Heart right ventricle (tissue), 16 donors: ENCODE results near the gene TAC4. TPM values are rescaled to one million over a fixed set of nuclear protein-coding genes. Genes with fewer than 3 reads are reported as not detected.

ENCODE experiments used
- ATAC-seq, 8 donors: fragments of 200-7000 bp; cut with Tn5 transposase; one replicate each; pipeline ENCODE4 v1.9.1; 2020; ENCODE audit warnings: mild to moderate bottlenecking in 8 of 8, moderate library complexity in 8 of 8, moderate number of reproducible peaks in 1 of 8
- DNase-seq, 2 donors: peaks; one replicate each; pipeline ENCODE4 v3.0.0-alpha.2; 2020
- H3K27ac ChIP-seq, 10 donors: fragments of 200-600 bp; sonication (generic) in 2 of 10; one replicate each; pipeline versions ENCODE4 v1.5.0 to v1.8.0; 2020 to 2022; ENCODE audit warnings: mild to moderate bottlenecking in 3 of 10
- H3K27me3 ChIP-seq, 7 donors: fragments of 200-600 bp; one replicate each; pipeline ENCODE4 v1.8.0; 2021 to 2022; ENCODE audit warnings: mild to moderate bottlenecking in 2 of 7
- H3K36me3 ChIP-seq, 9 donors: fragments of 200-600 bp; sonication (generic) in 1 of 9; one replicate each; pipeline versions ENCODE4 v1.5.0 to v1.8.0; 2020 to 2022; ENCODE audit warnings: mild to moderate bottlenecking in 2 of 9
- H3K4me1 ChIP-seq, 9 donors: fragments of 200-600 bp; sonication (generic) in 1 of 9; one replicate each; pipeline versions ENCODE4 v1.5.0 to v1.8.0; 2020 to 2022; ENCODE audit warnings: mild to moderate bottlenecking in 4 of 9
- H3K4me3 ChIP-seq, 10 donors: fragments of 200-600 bp; sonication (generic) in 2 of 10; one replicate each; pipeline versions ENCODE4 v1.5.0 to v1.8.0; 2020 to 2022; ENCODE audit warnings: mild to moderate bottlenecking in 7 of 10, moderate library complexity in 2 of 10
- H3K9me3 ChIP-seq, 11 donors: fragments of 200-600 bp in 10 of 11; sonication (generic) in 2 of 11; one replicate each; pipeline versions ENCODE4 v1.5.0 to v1.8.0; 2013 to 2022; ENCODE audit warnings: mild to moderate bottlenecking in 2 of 11, control low read depth in 1 of 11, moderate library complexity in 1 of 11
- WGBS, 2 donors: extraction: QIAGEN DNeasy Blood & Tissue Kit; methylation state at CpG; one replicate each; pipeline ENCODE4 v1.1.7; 2013; ENCODE audit warnings: inconsistent platforms in 1 of 2; 5-methylcytosine and 5-hydroxymethylcytosine counted together
- intact Hi-C, 10 donors: fragments of 100-400 bp; cut with DNase I; formaldehyde crosslinking; loops; one replicate each; pipeline versions ENCODE4 v1.11.1 to v1.14.2; 2022
- polyA plus RNA-seq, 2 donors: library from polyadenylated mRNA; stranded (reverse); fragments of 200-250 nt; gene quantifications; one replicate each; pipeline ENCODE4 v1.2.3, GENCODE V29; 2013
- total RNA-seq, 10 donors: library from RNA; stranded (reverse); fragmentation: NEBNext Ultra II Directional in 3 of 10; extraction: Animal tissue kit (Norgen Biotek cat#: 25700) in 3 of 10; gene quantifications; one replicate each; pipeline versions ENCODE4 v1.2.1 to v1.2.4, GENCODE V29; 2021 to 2023
- TF ChIP-seq, protein P1 (sequence below), 9 donors: fragments of 200-600 bp; sonication (generic) in 2 of 9; IDR thresholded peaks; one replicate each; pipeline versions ENCODE4 v1.5.0 to v1.8.0; 2021 to 2022; ENCODE audit warnings: antibody characterized with exemption in 9 of 9, mild to moderate bottlenecking in 5 of 9, moderate library complexity in 1 of 9
- donor health status: Arrhythmogenic right ventricular cardiomyopathy.
- donor health status: ischemic (EF 13 %, LVEDD 7.1; RV severe dilation, severe dysfunction).
- donor health status: healthy with polysubstance abuse.
- donor health status: DM: no; HTN: yes; CAD: no.
- donor health status: DM: no; HTN: no; CAD: no.
- donor health status: ischemic (EF 25% LVEDD 6.9; RV normal size, moderate dysfunction).
- donor health status: ischemic (EF 25% LVEDD 5.7; RV mildly dilated, moderate dysfunction).
- donor health status: healthy.
- donor health status: DM: yes; HTN: yes; CAD: no.
- donor health status: Ischemic cardiomyopathy.
- donor health status: ischemic (EF 35%, LVEDD 5.7; RV mildly dilated, moderate dysfunction).
- donor health status: nonischemic (EF 11% LVEDD 7.7; RV severe dilation, severe dysfunction).
- donor health status: DM: yes; HTN: yes; CAD: no.
- donor health status: PGD.
- donor health status: ischemic (EF 29% LVEDD 5.4; RV normal size, mild dysfunction).
- donor health status: nonischemic (EF 23%, LVEDD 6.1; RV moderate dilation, normal function).

The TAC4 gene
- total and polyA plus RNA-seq, 12 donors, result 0.78 to 2.7 (median 0.94) TPM; not detected in 9

DNA sequence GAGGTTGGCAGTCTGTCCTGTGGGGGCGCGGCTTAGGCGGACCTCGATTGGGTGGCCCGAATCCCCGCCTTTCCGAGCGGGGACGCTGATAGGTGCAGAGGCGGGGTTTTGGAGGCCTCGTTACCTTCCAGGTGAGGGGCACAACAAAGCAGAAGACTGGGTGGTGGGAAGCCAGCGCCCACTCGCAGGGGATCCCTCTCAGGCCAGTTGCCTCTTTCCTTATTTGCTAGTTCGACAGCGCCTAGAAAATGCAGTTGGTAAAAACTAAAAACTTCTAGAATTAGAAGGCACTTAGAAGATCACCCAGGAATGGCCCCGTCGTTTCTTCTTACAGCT lies 58.7 kb downstream of the TAC4 start:
- Histone ChIP-seq H3K9me3 (no peaks in the 10 kb centered on the region), H3K27me3 (no peaks in the 10 kb centered on the region), H3K4me3 (peak overlapping the region in 9 of 10 donors; percentile 26 to 100 (median 93)), H3K27ac (peak overlapping the region in 2 of 10 donors; percentile 99 to 100), H3K4me1 (peaks cover 5 to 67% (median 52%) of the 10 kb centered on the region in 9 donors), H3K36me3 (peaks cover 0 to 47% (median 22%) of the 10 kb centered on the region in 9 donors)
- TF ChIP-seq, protein P1, sequence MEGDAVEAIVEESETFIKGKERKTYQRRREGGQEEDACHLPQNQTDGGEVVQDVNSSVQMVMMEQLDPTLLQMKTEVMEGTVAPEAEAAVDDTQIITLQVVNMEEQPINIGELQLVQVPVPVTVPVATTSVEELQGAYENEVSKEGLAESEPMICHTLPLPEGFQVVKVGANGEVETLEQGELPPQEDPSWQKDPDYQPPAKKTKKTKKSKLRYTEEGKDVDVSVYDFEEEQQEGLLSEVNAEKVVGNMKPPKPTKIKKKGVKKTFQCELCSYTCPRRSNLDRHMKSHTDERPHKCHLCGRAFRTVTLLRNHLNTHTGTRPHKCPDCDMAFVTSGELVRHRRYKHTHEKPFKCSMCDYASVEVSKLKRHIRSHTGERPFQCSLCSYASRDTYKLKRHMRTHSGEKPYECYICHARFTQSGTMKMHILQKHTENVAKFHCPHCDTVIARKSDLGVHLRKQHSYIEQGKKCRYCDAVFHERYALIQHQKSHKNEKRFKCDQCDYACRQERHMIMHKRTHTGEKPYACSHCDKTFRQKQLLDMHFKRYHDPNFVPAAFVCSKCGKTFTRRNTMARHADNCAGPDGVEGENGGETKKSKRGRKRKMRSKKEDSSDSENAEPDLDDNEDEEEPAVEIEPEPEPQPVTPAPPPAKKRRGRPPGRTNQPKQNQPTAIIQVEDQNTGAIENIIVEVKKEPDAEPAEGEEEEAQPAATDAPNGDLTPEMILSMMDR (IDR thresholded peaks at IDR 0.05), result no peak
- ATAC-seq (no peak), DNase-seq (no peak)
- 4% methylated on average over 17 of the region's 17 CpGs for WGBS, 2 donors
- intact Hi-C loops, result loop anchor here in 7 of 10 donors (2.0 to 10.0 kb wide), 8 partner anchors 56 to 224 kb away; partner anchors contain the start of genes TAC4 (in 3 of the 7) and SLC35B1 (in 1 of the 7)

DNA sequence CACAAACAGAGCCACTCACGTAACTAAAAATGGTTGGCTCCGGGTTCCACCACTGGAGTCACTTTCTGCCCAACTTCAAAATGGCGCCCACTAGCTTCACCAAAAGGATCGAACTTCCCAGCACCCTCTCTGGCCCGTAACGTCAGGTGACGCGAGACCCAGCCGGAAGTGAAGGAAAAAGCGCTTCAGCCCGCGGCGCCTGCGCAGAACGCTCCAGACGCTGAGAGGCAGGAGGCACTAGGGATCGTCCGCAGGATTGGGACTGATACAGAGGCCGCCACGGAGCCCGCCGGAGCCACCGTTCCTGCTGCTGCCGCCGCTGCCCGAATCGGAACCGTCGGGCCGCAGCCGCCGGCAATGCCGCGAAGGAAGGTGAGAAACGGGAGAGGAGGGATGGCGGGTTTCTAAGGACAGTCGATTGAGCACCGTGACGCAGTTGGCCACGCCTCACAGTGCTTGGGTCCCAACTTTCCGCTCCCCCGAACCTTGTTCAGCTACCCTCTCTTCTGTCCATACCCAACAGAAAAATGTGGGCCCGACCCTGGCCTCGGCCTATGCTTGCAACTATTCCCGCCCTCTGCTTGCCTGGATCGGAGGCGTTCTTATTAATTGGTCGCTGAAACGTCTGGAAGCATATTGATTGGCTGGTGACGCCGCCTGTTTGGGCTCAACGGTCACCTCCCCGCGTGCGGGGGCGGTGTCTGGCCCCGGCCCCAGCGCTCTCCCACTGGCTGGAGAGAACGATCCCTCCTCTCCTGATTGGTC lies 59.2 kb downstream of the TAC4 start, which contains the start of gene KAT7:
KAT7 (plus strand) TSS at position 204 of the 765 bp plus-strand sequence; CDS start at position 358, 154 bp downstream.
- H3K9me3 ChIP-seq, result no peaks in the 10 kb centered on the region
- intact Hi-C loops, result loop anchor here in 7 of 10 donors (2.0 to 10.0 kb wide), 8 partner anchors 56 to 224 kb away; partner anchors contain the start of genes TAC4 (in 3 of the 7) and SLC35B1 (in 1 of the 7)
- peak within 1 kb of the TSS; percentile 88 to 100 (median 98) for H3K27ac ChIP-seq
- ATAC-seq, result peak; percentile 95 to 97 (median 96)
- WGBS, 2 donors, result 0% methylated on average over 59 of the region's 59 CpGs
- DNase-seq, result peak; percentile 99
- no peaks in the 10 kb centered on the region for H3K27me3 ChIP-seq
- TF ChIP-seq, protein P1 (IDR thresholded peaks at IDR 0.05), result peak in 1 of 9 donors; percentile 41
- H3K4me1 ChIP-seq, result peaks cover 6 to 67% (median 57%) of the 10 kb centered on the region in 9 donors
- peak within 1 kb of the TSS; percentile 77 to 100 (median 94) for H3K4me3 ChIP-seq
- peaks cover 0 to 41% (median 19%) of the 10 kb centered on the region in 9 donors for H3K36me3 ChIP-seq

Other genes with a start within 250 kb of the TAC4 start
- 10 to 100 TPM; 39.8 to 79.9 (median 67.7) TPM for gene SPOP, start 170.0 kb downstream of the TAC4 start, total RNA-seq
- 10 to 100 TPM; 42.4 to 44.5 TPM for gene SPOP, start 170.0 kb downstream of the TAC4 start, polyA plus RNA-seq
- gene SLC35B1, start 140.1 kb downstream of the TAC4 start, total RNA-seq, result 10 to 100 TPM; 60.5 to 92.4 (median 69.1) TPM
- gene SLC35B1, start 140.1 kb downstream of the TAC4 start, polyA plus RNA-seq, result 100 to 1,000 TPM in 1 of 2 donors, 10 to 100 TPM in 1; 68.8 to 146 TPM
- gene FAM117A, start 83.9 kb downstream of the TAC4 start, total RNA-seq, result 10 to 100 TPM in 6 of 10 donors, 1 to 10 TPM in 4; 4.0 to 14.0 (median 10.5) TPM
- 1 to 10 TPM; 6.1 to 7.6 TPM for gene FAM117A, start 83.9 kb downstream of the TAC4 start, polyA plus RNA-seq
- 10 to 100 TPM; 48.9 to 81.3 (median 66.3) TPM for gene KAT7, start 59.4 kb downstream of the TAC4 start, total RNA-seq
- 10 to 100 TPM in 1 of 2 donors, 1 to 10 TPM in 1; 5.9 to 16.7 TPM for gene KAT7, start 59.4 kb downstream of the TAC4 start, polyA plus RNA-seq
- under 1 TPM in 1 of 10 donors, not detected in 9; 0.26 TPM for gene DLX4, start 121.1 kb upstream of the TAC4 start, total RNA-seq
- under 1 TPM in 1 of 2 donors, not detected in 1; 0.03 TPM for gene DLX4, start 121.1 kb upstream of the TAC4 start, polyA plus RNA-seq
- under 1 TPM in 2 of 10 donors, not detected in 8; 0.11 to 0.23 TPM for gene DLX3, start 147.2 kb upstream of the TAC4 start, total RNA-seq
- gene DLX3, start 147.2 kb upstream of the TAC4 start, polyA plus RNA-seq, result under 1 TPM in 1 of 2 donors, not detected in 1; 0.03 TPM
- gene ITGA3, start 208.0 kb upstream of the TAC4 start, total RNA-seq, result 10 to 100 TPM; 12.5 to 44.2 (median 22.5) TPM
- 10 to 100 TPM; 26.1 to 39.9 TPM for gene ITGA3, start 208.0 kb upstream of the TAC4 start, polyA plus RNA-seq
- 100 to 1,000 TPM; 161 to 337 (median 231) TPM for gene PDK2, start 247.3 kb upstream of the TAC4 start, total RNA-seq
- 100 to 1,000 TPM in 1 of 2 donors, 10 to 100 TPM in 1; 88.1 to 129 TPM for gene PDK2, start 247.3 kb upstream of the TAC4 start, polyA plus RNA-seq